Measurements from ENCODE around the gene GMCL1.
A peak's percentile ranks its signal among the peaks of the same experiment; 100 is the strongest.

GMCL1 gene

DNA sequence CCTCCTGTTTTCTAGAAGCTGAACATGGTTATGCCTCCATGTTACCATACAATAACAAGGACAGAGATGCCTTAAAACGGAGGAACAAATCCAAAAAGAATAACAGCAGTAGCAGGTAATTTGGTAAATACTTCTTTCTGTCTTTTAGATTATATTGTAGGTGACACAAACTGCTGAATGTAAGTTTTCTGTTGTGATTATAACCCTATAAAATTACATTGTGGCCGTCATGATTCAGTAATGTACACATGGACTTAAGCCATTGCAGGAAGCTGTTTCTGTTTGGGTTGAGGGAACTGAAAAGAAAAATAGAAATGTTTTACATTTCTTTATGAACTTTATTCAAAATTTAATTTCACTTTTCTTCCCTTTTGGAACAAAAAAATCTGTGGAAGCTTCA lies 86.6 kb downstream of the GMCL1 start:
- H3K9ac ChIP-seq (ENCODE audit: low read length): no peak overlapping the region
- H3K4me3 ChIP-seq (ENCODE audit: low read depth in 1 of 2, low read length in 2 of 2): peak overlapping the region in 1 of 2 donors; percentile 60
- H3K27me3 ChIP-seq (ENCODE audit: control insufficient read depth in 1 of 2, insufficient read depth in 2 of 2, low read length in 2 of 2): no peaks in the 10 kb centered on the region
- H3K9me3 ChIP-seq (ENCODE audit: low read length): no peaks in the 10 kb centered on the region
- no peak overlapping the region for H3K27ac ChIP-seq (ENCODE audit: low read depth, low read length)
- H3K4me1 ChIP-seq (ENCODE audit: insufficient read depth, low read length): peaks cover 23% of the 10 kb centered on the region
- H3K36me3 ChIP-seq (ENCODE audit: insufficient read depth, low read length): peaks cover 11% of the 10 kb centered on the region

DNA sequence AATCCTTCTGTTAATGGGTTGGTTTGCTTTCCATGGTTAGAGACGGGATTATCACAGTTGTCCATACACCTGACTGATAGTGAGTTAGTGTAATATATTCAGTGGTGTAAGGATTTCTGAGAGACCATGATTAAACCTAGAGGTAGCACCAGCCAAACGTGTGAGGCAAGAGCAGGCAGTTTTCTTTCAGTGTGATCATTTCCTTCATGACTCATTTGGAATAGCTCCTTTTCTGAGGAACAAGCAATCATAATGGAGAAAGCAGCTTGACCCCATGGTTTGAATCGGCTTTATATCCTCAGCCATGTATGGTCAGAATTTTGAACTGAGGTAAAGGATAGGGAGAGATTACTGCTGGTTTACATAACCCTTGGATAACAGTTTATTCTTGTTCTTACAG lies 88.4 kb downstream of the GMCL1 start:
- Histone ChIP-seq H3K9ac (ENCODE audit: low read length) (no peak overlapping the region), H3K27me3 (ENCODE audit: control insufficient read depth in 1 of 2, insufficient read depth in 2 of 2, low read length in 2 of 2) (no peaks in the 10 kb centered on the region), H3K4me3 (ENCODE audit: low read depth in 1 of 2, low read length in 2 of 2) (no peak overlapping the region), H3K27ac (ENCODE audit: low read depth, low read length) (no peak overlapping the region), H3K4me1 (ENCODE audit: insufficient read depth, low read length) (peaks cover 23% of the 10 kb centered on the region), H3K9me3 (ENCODE audit: low read length) (no peaks in the 10 kb centered on the region), H3K36me3 (ENCODE audit: insufficient read depth, low read length) (peaks cover 22% of the 10 kb centered on the region)

DNA sequence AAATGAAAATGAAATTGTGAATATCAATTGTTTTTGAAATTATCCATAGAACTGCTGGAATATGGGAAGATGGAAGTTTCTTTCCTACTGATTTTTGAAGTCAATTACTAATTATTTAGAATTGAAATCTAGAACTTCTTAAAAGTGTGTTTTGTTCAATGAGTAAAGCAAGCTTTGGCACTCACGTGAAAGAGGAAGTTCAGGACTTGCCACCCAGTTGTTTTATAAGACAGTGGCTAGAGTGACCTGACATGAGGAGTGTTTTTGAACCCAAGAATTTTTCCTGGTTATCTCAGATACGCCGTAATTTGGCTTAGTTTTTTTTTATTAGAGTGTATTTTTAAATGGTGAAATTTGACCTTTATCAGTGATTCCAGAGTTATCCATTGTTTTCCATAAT lies 88.9 kb downstream of the GMCL1 start:
- H3K9ac ChIP-seq (ENCODE audit: low read length): no peak overlapping the region
- H3K9me3 ChIP-seq (ENCODE audit: low read length): no peaks in the 10 kb centered on the region
- no peak overlapping the region for H3K4me3 ChIP-seq (ENCODE audit: low read depth in 1 of 2, low read length in 2 of 2)
- peaks cover 27% of the 10 kb centered on the region for H3K36me3 ChIP-seq (ENCODE audit: insufficient read depth, low read length)
- H3K27ac ChIP-seq (ENCODE audit: low read depth, low read length): no peak overlapping the region
- H3K4me1 ChIP-seq (ENCODE audit: insufficient read depth, low read length): peaks cover 22% of the 10 kb centered on the region
- H3K27me3 ChIP-seq (ENCODE audit: control insufficient read depth in 1 of 2, insufficient read depth in 2 of 2, low read length in 2 of 2): no peaks in the 10 kb centered on the region

DNA sequence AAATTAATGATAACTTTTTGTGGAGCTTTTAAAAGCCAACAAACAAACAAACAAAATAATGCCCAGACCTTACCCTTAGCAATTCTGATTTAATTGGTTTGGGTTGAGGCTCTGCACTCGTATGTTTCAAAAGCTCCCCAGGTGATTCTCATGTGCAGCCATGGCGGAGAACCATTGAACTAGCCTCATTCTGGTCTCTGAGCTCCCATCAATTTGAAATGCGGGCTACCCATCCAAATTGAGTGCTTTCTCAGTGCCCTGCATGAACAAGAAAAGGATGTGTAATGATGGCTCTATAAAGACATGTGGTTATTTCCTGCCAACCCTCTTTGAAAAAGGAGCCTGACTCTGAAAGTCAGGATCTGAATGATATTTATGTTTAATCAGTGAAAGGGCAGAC lies 93.7 kb downstream of the GMCL1 start:
- peaks cover 23% of the 10 kb centered on the region for H3K36me3 ChIP-seq (ENCODE audit: insufficient read depth, low read length)
- no peaks in the 10 kb centered on the region for H3K27me3 ChIP-seq (ENCODE audit: control insufficient read depth in 1 of 2, insufficient read depth in 2 of 2, low read length in 2 of 2)
- no peak overlapping the region for H3K9ac ChIP-seq (ENCODE audit: low read length)

DNA sequence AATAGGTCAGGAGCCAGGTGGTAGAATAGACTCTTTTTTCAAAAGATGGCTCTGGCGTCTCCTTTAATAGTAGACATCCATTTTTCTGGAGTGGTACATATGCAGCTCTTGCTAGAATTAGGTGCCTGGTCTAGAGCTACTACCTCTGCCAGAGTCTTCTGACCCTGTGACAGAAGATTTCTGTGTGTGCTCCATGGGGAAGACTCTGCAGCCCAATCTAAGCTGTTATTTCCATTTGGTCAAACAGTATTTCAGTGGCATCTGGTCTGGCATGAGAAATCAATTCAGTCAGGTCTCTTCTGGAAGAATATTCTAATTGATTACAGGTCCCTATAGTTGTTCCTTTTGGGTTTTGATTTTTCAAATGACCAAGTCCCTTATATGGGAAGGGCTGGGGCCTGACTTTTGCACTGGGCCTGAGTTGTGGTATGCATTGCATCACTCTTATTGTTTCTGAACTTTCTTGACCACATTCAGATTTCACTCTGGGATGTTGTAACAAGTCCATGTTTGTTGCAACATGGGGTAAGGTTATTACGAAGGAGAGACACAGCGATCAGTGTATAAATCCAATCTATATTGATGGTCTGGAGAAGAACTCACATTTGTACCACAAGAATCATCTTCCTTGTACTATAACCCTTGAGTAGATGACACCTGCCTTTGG lies 97.5 kb downstream of the GMCL1 start:
- no peak overlapping the region for H3K27ac ChIP-seq (ENCODE audit: low read depth, low read length)

More for the DNA sequence above, 93.7 kb downstream of the GMCL1 start:
- no peaks in the 10 kb centered on the region for H3K9me3 ChIP-seq (ENCODE audit: low read length)
- no peaks in the 10 kb centered on the region for H3K4me1 ChIP-seq (ENCODE audit: insufficient read depth, low read length)
- no peak overlapping the region for H3K27ac ChIP-seq (ENCODE audit: low read depth, low read length)
- no peak overlapping the region for H3K4me3 ChIP-seq (ENCODE audit: low read depth in 1 of 2, low read length in 2 of 2)

More for the DNA sequence above, 97.5 kb downstream of the GMCL1 start:
- no peak overlapping the region for H3K9ac ChIP-seq (ENCODE audit: low read length)
- peaks cover 10% of the 10 kb centered on the region for H3K36me3 ChIP-seq (ENCODE audit: insufficient read depth, low read length)
- no peaks in the 10 kb centered on the region for H3K9me3 ChIP-seq (ENCODE audit: low read length)
- H3K4me1 ChIP-seq (ENCODE audit: insufficient read depth, low read length): no peaks in the 10 kb centered on the region
- H3K4me3 ChIP-seq (ENCODE audit: low read depth in 1 of 2, low read length in 2 of 2): no peak overlapping the region
- no peaks in the 10 kb centered on the region for H3K27me3 ChIP-seq (ENCODE audit: control insufficient read depth in 1 of 2, insufficient read depth in 2 of 2, low read length in 2 of 2)
